ENCODE measurements around the gene PECR.

Gene PECR

GRCh38 chr2:216081487-216082116 lies at the start of gene PECR, which contains the start of gene TMEM169:
PECR (minus strand) TSS chr2:216081809; CDS start chr2:216081741, 68 bp downstream.
TMEM169 (plus strand) TSS chr2:216081919; CDS start chr2:216095964, 14,045 bp downstream.
- no peak for FAIRE-seq

- FAIRE-seq = no peak
These were observed 48.9 kb upstream of the PECR start for GRCh38 chr2:216130346-216130971.

DNA sequence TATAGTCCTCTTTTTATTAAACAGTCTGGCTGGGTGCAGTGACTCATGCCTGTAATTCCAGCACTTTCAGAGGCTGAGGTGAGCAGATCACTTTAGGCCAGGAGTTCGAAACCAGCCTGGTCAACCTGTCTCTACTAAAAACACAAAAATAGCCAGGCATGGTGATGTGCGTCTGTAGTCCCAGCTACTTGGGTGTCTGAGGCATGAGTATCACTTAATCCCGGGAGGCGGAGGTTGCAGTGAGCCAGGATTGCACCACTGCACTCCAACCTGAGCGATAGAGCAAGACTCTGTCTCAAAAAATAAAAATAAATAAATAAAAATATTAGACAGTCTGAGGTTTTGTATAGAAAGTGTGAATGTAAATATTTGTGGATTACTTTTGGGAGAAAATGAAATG lies 45.3 kb upstream of the PECR start:
- no peak for FAIRE-seq

GRCh38 chr2:216121255-216121654 lies 39.6 kb upstream of the PECR start:
- FAIRE-seq = no peak

GRCh38 chr2:216119986-216120385 lies 38.4 kb upstream of the PECR start:
- no peak for FAIRE-seq

- FAIRE-seq = no peak
These were observed 37.5 kb upstream of the PECR start for GRCh38 chr2:216119146-216119545.

DNA sequence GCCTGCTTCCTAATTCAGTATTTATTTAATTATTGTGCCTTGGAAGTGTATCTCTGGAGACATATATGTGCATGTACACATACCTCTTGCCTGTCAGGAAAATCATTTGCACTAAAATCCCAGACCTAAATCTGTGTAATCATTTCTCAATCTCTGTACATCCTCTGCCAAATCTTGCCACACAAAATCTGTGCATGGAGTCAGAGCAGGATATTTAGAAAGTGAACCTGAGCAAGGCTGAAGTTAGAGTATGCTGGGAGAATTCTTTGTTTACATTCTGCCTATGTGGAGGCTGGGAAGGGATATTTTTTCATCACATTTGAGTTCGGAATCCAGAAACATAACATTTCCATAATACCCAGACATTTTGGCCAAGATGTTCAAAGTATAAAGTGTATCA lies 36.9 kb upstream of the PECR start:
- no peak for FAIRE-seq

DNA sequence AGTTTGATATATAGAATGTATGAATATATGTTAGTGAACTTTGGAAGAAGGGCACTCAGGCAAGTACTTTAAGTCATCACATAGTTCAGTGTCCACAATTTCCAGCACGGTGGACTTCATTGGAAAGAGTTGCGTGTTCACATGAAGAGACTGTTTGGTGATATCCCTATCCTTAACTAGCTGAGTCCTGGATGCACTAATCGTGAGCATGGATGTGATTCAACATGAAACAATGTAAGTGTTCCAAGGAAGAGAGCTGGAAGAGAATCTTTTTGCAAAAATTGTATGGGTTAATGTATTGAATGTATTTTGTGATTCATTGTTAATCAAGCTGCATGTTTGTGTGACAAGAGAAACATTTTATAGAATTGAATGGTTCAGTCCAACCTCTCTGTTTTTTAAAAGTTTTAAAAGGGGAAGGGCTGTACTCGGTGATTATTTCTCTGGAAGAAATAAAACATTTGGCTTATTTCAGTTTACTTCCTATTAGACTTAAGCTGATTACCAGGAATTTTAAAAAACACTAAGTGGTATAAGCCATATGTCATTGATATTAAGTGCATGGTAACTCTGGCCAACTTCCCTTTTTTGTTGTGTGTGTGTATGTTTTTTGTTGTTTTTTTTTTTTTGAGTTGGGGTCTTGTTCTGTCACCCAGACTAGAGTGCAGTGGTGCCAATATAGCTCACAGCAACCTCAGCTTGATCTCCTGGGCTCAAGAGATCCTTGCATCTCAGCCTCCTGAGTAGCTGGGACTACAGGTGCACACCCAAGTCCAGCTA lies 36.1 kb upstream of the PECR start:
- FAIRE-seq = no peak

GRCh38 chr2:216116418-216116817 lies 34.8 kb upstream of the PECR start:
- FAIRE-seq = no peak

- peak; percentile 96 for FAIRE-seq
These were observed 33.3 kb upstream of the PECR start for GRCh38 chr2:216114714-216115531.

GRCh38 chr2:216114382-216114713 lies 32.7 kb upstream of the PECR start:
- no peak for FAIRE-seq

DNA sequence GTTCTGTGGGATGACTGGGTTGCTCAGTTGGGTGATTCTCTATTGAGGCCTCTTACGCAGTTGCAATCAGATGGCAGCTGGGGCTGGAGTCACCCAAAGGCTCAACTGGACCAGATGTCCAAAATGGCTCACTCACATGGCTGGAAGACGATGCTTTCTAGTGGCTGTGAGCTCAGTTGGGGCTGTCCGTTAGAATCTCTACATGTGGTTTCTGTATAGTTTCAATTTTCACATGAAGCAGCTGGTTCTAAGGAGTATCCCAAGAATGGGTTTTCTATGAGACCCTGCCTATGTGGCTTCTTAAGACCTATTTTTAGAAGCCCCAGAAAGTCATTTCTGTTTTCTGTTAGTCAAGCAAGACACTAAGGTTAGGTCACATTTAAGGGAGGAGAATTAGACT lies 32.0 kb upstream of the PECR start:
- FAIRE-seq = no peak

GRCh38 chr2:216112926-216113325 lies 31.3 kb upstream of the PECR start:
- FAIRE-seq = no peak

DNA sequence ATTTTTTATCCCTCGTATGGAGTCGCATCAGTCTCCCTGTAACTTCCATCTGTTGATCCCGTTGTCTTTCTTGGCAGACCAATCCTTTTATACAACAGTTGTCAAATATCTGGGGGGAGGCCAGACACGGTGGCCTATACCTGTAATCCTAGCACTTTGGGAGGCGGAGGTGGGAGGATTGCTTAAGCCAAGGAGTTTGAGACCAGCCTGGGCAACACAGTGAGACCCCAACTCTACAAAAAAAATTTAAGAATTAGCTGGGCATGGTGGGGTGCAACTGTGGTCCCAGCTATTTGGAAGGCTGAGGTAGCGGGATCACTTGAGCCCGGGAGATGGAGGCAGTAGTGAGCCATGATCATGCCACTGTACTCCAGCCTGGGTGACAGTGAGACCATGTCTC lies 29.5 kb upstream of the PECR start:
- FAIRE-seq = no peak

DNA sequence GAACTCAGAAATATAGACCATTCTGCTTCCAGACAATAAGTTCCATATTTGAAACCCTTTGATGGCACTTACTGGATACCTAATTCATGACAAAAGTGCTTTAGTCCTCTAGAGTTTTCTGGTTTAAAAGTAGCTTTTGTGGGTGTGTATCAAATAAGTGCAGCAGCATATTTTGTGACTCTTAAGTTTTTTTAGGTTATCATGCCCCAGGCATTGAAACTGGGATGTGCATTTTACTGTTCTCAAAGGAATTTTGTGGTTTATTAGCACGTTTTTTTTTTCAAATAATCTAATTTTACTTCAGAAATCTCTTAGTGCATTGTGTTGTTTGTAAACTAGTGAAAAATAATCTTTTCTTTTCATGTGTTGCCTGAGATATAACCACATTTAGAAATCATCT lies 29.0 kb upstream of the PECR start:
- FAIRE-seq = no peak

GRCh38 chr2:216109962-216110614 lies 28.5 kb upstream of the PECR start:
- FAIRE-seq = peak; percentile 19

- peak; percentile 95 for FAIRE-seq
These were observed 27.6 kb upstream of the PECR start, which contains the start of gene XRCC5 for GRCh38 chr2:216108967-216109921. XRCC5 (plus strand) TSS chr2:216109348; CDS start chr2:216109437, 89 bp downstream.

GRCh38 chr2:216108310-216108966 lies 26.8 kb upstream of the PECR start:
- no peak for FAIRE-seq

DNA sequence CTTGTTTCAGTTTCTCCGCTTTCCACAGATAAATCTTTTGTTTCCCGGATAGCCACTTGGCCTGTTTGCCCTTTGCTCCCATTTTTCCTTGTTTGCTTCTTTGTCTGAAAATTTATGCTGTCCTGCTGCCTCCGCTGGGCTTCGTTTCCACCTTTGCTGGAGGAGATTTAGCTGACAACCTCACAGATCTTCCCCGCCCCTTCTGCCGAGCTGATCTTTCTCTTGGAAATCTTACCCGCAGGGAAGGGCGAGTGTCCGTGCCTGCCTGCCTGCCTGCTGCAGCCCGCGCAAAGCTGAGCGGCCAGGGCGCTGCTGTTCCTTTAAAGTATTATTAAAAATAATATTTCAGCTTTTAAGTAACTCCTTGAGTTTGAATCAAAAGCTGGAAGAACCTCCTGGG lies 26.2 kb upstream of the PECR start:
- FAIRE-seq = no peak

GRCh38 chr2:216107320-216107719 lies 25.7 kb upstream of the PECR start:
- no peak for FAIRE-seq

DNA sequence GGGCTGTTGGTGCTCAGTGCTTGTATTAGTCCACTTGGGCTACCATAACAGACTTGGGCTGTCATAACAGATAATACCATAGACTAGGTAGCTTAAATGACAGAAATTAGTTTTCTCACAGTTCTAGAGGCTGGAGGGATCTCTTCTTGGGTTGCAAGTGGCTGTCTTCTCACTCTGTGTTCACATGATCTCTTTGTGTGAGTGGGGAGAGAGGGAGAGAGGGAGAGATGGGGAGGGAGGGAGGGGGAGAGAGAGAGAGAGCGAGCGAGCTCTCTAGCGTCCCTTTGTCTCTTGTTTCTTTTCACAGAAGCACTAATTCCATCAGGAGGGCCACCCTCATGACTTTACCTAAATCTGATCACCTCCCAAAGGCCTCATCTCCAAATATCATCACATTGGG lies 23.1 kb upstream of the PECR start:
- FAIRE-seq = no peak
